ENCODE data around the gene GLRB.
"Not testable (repeated sequence)": the region's sequence is repeated elsewhere in the genome, so short reads cannot be mapped to it uniquely, and the experiment has no call there.

Gene GLRB

GRCh38 chr4:157141976-157142375 lies 66.0 kb downstream of the GLRB start:
- no peak for DNase-seq

DNA sequence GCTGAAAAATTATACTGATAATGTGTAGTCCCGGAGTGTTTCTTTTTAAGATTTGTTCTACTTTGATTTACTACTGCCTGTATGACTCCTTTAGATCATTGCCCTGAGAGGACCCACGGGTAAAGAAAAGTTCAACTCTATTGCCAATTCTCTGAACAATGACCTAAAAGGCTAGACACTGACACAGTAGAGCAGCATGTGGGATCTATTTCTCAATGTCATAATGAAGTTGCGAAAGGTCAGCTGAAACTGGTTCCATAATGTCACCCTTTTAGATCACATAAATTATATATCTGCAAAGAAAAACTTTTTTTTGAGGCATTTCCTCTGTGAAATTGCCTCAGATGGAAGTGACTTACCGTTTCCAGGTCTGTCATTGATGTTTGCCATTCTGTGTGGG lies 67.4 kb downstream of the GLRB start:
- DNase-seq: no peak

DNA sequence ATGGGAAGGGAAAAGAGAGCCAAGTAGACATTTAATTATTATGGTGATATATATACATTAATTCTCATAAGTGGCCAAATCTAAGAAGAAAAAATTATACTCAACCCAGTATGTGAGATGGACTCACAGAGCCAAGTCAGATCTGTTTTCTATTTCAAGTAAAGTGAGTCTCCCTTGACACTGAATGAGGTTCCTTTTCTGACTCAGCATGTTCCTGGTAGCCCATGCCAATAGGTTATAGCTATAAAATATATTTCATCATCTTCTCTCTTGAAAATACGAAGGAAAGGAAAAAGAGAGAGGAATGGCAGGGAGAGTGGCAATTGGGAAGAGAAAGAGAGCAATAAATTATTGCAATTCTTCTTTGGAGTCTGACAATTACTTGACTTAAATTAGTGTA lies 75.8 kb downstream of the GLRB start:
- DNase-seq: no peak

DNA sequence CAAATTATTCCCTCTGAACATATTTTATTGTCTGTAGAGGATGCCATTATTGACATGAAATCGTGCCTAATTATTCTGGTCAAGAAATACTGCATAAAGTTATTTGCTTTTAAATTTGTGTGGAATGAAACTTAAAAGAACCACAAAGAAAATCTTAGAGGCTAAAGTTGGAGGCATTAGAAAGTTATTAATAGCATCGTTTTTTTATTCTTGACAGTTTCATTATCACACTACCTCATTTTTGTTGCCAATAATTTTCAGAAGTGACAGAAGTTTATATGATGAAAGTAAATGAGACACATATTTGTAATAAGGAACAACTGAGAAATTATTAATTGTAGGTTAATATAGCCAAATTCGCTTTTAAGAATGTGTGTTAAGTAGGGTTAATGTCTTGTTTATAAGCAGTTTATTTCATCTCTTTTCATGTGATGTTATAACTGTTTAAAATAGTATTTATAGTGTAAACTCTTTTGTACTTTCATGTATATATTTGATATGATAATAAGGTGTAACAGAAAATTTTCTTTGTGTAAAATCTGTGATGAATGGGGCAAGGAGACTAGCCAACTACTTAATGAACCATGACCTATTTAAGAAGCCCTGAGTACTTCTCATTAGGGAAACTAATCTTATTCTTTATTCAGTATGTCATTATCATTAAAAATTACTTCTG lies 90.1 kb downstream of the GLRB start:
- DNase-seq: no peak

DNA sequence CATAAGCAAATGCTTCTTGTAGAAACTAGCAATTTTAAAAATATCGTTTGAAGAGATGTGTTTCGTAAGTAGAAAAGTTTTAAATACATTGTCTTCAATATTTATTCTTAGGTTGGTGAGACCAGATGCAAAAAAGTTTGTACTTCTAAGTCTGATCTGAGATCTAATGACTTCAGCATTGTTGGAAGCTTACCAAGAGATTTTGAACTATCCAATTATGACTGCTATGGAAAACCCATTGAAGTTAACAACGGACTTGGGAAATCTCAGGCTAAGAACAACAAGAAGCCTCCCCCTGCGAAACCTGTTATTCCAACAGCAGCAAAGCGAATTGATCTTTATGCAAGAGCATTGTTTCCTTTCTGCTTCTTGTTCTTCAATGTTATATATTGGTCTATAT lies 94.4 kb downstream of the GLRB start:
- no peak for DNase-seq

- no peak for DNase-seq
Measured at GRCh38 chr4:157172011-157172410, 96.1 kb downstream of the GLRB start.

GRCh38 chr4:157180268-157180667 lies 104.3 kb downstream of the GLRB start:
- DNase-seq: not testable (repeated sequence)

- no peak for DNase-seq
Measured at GRCh38 chr4:157184300-157184699, 108.3 kb downstream of the GLRB start.

GRCh38 chr4:157185363-157185762 lies 109.4 kb downstream of the GLRB start:
- no peak for DNase-seq

GRCh38 chr4:157195374-157195773 lies 119.4 kb downstream of the GLRB start:
- no peak for DNase-seq

DNA sequence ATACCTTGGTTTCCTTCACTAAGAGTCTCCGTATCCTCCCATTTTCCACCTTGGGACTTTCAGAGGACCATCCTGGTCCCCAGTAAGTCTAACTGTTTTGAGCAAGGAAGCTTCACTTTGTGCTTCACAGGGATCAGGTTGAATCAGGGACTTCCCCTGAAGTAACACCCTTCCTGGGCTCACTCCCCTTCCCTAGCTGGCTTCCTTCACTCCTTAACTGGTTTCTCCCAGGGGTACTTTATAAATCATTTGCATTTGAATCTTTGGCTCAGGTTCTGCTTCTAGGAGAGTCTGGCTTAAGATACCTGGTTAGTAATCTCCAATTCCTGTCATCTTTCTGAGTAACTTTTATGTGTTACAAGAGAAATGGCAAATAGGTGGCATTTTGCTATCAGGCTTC lies 120.1 kb downstream of the GLRB start:
- DNase-seq: no peak

GRCh38 chr4:157204634-157205244 lies 128.8 kb downstream of the GLRB start:
- no peak for DNase-seq

GRCh38 chr4:157217708-157218107 lies 141.8 kb downstream of the GLRB start:
- no peak for DNase-seq

DNA sequence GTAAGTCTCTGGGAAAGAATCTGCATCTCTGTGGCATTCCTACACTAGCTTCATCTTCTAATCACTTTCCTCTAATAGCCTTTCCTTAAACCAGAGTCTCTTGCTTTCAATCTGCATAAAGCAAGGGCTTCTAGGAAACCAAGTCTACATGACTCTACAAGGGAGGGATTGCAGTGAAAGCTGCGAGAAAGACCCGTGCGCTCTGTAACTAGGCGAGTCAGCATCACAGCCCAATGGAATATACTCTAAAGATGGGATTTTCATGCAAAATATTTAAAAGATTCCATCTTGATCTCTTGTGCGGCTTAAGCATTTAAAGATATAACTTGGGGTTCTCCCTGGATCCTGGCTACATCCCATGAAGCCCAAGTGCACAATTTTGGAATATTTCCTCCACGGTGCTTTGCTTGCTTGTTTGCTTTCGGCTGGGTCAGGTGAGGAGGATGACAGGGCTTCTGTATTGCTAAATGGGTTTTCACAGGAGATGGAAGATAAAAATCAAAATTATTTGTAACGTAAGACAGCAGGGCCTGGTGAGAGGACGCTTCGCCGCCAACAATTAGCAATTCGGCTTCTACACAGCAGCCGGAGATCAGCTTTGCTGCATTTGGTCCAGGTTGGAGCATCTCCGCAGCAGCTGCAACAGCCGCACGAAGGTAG lies 143.9 kb downstream of the GLRB start:
- no peak for DNase-seq

DNA sequence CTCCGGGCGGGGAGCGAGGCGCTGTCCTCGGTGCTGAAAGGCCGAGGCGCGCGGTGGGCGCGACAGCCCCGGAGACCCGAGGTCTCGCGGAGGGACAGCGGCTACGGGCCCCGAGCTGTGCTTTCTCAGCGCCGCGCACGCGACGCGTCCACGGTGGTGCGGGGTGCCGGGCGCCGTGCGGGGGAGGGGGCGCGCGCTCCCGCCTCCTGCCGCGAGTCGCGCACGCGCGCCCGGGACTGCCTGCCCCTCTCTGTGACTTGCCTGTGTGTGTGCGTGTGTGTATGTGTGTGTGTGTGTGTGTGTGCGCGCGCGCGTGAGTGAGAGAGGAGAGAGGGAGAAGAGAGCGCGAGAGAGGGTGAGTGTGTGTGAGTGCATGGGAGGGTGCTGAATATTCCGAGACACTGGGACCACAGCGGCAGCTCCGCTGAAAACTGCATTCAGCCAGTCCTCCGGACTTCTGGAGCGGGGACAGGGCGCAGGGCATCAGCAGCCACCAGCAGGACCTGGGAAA lies 144.5 kb downstream of the GLRB start, which contains the start of gene GRIA2:
GRIA2 (plus strand) TSS at position 358 of the 511 bp plus-strand sequence. CDS start 315 bp downstream, outside the sequence.
- peak; percentile 2 for DNase-seq

DNA sequence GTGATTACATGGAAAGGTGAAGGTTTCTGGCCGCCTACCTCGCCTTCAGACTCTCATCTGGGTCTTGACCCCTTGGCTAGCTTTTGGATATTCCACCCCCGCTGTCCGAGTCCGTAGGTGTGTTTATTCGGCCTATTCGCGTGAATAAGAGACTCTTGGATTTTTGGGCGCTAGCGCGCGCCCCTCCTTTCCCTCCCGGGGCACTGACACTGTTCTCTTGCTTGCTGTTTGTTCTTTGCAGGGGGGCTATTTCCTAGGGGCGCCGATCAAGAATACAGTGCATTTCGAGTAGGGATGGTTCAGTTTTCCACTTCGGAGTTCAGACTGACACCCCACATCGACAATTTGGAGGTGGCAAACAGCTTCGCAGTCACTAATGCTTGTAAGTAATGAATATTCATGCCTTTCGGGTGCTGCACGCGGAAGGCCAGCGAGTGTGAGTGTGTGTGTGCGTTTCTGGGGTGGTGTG lies 145.5 kb downstream of the GLRB start:
- no peak for DNase-seq
